HT-29 (cell line): Measurements from ENCODE around the gene NGLY1. TPM values are rescaled to one million over a fixed set of nuclear protein-coding genes. Genes with fewer than 3 reads are reported as not detected.

ENCODE experiments used
- small RNA-seq: library from RNA; depleted of rRNA; stranded (forward); fragments of <200 nt; gene quantifications from one replicate; pipeline ENCODE3, GENCODE V24; 2014
- total RNA-seq: library from RNA; depleted of rRNA; stranded (reverse); fragments of >200 nt; shearing (Covaris generic); gene quantifications from 2 replicates; pipeline ENCODE4 v1.2.3, GENCODE V29; 2014; rRNA removed

NGLY1 gene
- total RNA-seq, 1 experiment from 2014 or later = 17.8 TPM

Small RNA genes lying within 50 kb of the gene (small RNA-seq; reads per million reads assigned to genes)
- gene CRIP1P2 = not detected

Other genes starting within 250 kb of the NGLY1 start
- gene TOP2B, start 118.5 kb downstream of the NGLY1 start, total RNA-seq = 17.6 and 18.8 TPM in 2 replicates
- 7.7 and 17.1 TPM in 2 replicates for gene OXSM, start 6.6 kb upstream of the NGLY1 start, total RNA-seq